ENCODE results near the gene POLR1D.
A peak's percentile ranks its signal among the peaks of the same experiment; 100 is the strongest.

POLR1D gene

GRCh38 chr13:27621366-27622101, at the start of gene POLR1D:
Gene POLR1D (plus strand): TSS chr13:27621892. CDS start chr13:27621984, 92 bp downstream.
- peak; percentile 89 for DNase-seq (ENCODE audit: low read depth)
- TF ChIP-seq CTCF (IDR thresholded peaks at IDR 0.05; ENCODE audit: low read depth, low read length): no peak
- peak; percentile 97 for TF ChIP-seq POLR2A (IDR thresholded peaks at IDR 0.05; ENCODE audit: extremely low read depth, insufficient read length)
- TF ChIP-seq MYC (IDR thresholded peaks at IDR 0.05; ENCODE audit: low read depth, low read length): peak; percentile 92
- peak; percentile 85 for TF ChIP-seq MAX (IDR thresholded peaks at IDR 0.05; ENCODE audit: low read depth, low read length)
- peak within 1 kb of the TSS; percentile 99 for H3K4me3 ChIP-seq (ENCODE audit: low read depth, low read length)

- DNase-seq (ENCODE audit: low read depth): no peak
Observed at GRCh38 chr13:27572234-27572901, 49.3 kb upstream of the POLR1D start.

GRCh38 chr13:27573265-27573664, 48.4 kb upstream of the POLR1D start:
- no peak for TF ChIP-seq CTCF (IDR thresholded peaks at IDR 0.05; ENCODE audit: low read depth, low read length)
- no peak for TF ChIP-seq POLR2A (IDR thresholded peaks at IDR 0.05; ENCODE audit: extremely low read depth, insufficient read length)
- TF ChIP-seq MYC (IDR thresholded peaks at IDR 0.05; ENCODE audit: low read depth, low read length): no peak
- TF ChIP-seq MAX (IDR thresholded peaks at IDR 0.05; ENCODE audit: low read depth, low read length): no peak
- peak; percentile 17 for DNase-seq (ENCODE audit: low read depth)
- H3K4me3 ChIP-seq (ENCODE audit: low read depth, low read length): no peak overlapping the region

More at GRCh38 chr13:27572234-27572901, 49.3 kb upstream of the POLR1D start:
- H3K4me3 ChIP-seq (ENCODE audit: low read depth, low read length): no peak overlapping the region
- TF ChIP-seq MAX (IDR thresholded peaks at IDR 0.05; ENCODE audit: low read depth, low read length): no peak
- TF ChIP-seq MYC (IDR thresholded peaks at IDR 0.05; ENCODE audit: low read depth, low read length): no peak
- no peak for TF ChIP-seq POLR2A (IDR thresholded peaks at IDR 0.05; ENCODE audit: extremely low read depth, insufficient read length)
- TF ChIP-seq CTCF (IDR thresholded peaks at IDR 0.05; ENCODE audit: low read depth, low read length): no peak

GRCh38 chr13:27574661-27575060, 47.0 kb upstream of the POLR1D start:
- DNase-seq (ENCODE audit: low read depth): no peak
- TF ChIP-seq POLR2A (IDR thresholded peaks at IDR 0.05; ENCODE audit: extremely low read depth, insufficient read length) (no peak), CTCF (IDR thresholded peaks at IDR 0.05; ENCODE audit: low read depth, low read length) (no peak), MYC (IDR thresholded peaks at IDR 0.05; ENCODE audit: low read depth, low read length) (no peak), MAX (IDR thresholded peaks at IDR 0.05; ENCODE audit: low read depth, low read length) (no peak)
- no peak overlapping the region for H3K4me3 ChIP-seq (ENCODE audit: low read depth, low read length)

- no peak overlapping the region for H3K4me3 ChIP-seq (ENCODE audit: low read depth, low read length)
- DNase-seq (ENCODE audit: low read depth): no peak
- TF ChIP-seq MAX (IDR thresholded peaks at IDR 0.05; ENCODE audit: low read depth, low read length) (no peak), CTCF (IDR thresholded peaks at IDR 0.05; ENCODE audit: low read depth, low read length) (no peak), MYC (IDR thresholded peaks at IDR 0.05; ENCODE audit: low read depth, low read length) (no peak), POLR2A (IDR thresholded peaks at IDR 0.05; ENCODE audit: extremely low read depth, insufficient read length) (no peak)
Observed at GRCh38 chr13:27578121-27579030, 43.3 kb upstream of the POLR1D start.

Data from NB4 (cell line).